ENCODE results near the gene GPAT2. TPM values are rescaled to one million over a fixed set of nuclear protein-coding genes. Genes with fewer than 3 reads are reported as not detected.
"Not testable (repeated sequence)": the region's sequence is repeated elsewhere in the genome, so short reads cannot be mapped to it uniquely, and the experiment has no call there.

Gene GPAT2
- total RNA-seq, 1 donor from 2014 or later, result 9.4 TPM

- H3K36me3 ChIP-seq; DNase-seq (ENCODE audit: low spot score in 2 of 2); H3K4me3 ChIP-seq; H3K27me3 ChIP-seq; H3K27ac ChIP-seq; H3K4me1 ChIP-seq; intact Hi-C loops (cut with DNase I); H3K9me3 ChIP-seq: not testable (repeated sequence)
Measured at GRCh38 chr2:96067098-96067660, 32.5 kb upstream of the GPAT2 start.

DNA sequence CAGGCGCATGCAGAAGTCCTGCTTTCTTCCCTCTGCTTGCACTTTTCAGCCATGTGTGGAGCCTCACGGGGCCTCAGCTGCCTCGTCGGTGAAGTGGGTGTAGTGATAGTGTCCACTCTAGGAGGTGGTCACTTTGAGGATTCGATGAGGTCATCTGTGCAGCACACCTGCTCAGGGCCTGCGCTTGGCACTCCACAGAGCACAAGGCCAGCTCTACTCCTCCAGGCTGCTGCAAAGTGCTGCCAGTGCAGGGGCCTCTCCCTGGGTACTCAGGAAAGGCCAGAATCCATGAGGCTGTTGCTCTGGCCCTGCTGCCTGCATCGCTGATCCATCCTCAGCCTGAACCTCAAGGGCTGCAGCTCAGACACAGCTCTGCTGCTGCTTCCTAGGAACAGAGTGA lies 31.8 kb upstream of the GPAT2 start:
- intact Hi-C loops (cut with DNase I), result not testable (repeated sequence)

GRCh38 chr2:96065954-96066353 lies 31.2 kb upstream of the GPAT2 start:
- intact Hi-C loops (cut with DNase I); H3K27me3 ChIP-seq; DNase-seq (ENCODE audit: low spot score in 2 of 2); H3K4me1 ChIP-seq; H3K9me3 ChIP-seq; H3K36me3 ChIP-seq; H3K4me3 ChIP-seq; H3K27ac ChIP-seq: not testable (repeated sequence)

More for the DNA sequence above, 31.8 kb upstream of the GPAT2 start:
- not testable (repeated sequence) for H3K36me3 ChIP-seq; H3K4me3 ChIP-seq; H3K27ac ChIP-seq; H3K27me3 ChIP-seq; DNase-seq (ENCODE audit: low spot score in 2 of 2); H3K4me1 ChIP-seq; H3K9me3 ChIP-seq

DNA sequence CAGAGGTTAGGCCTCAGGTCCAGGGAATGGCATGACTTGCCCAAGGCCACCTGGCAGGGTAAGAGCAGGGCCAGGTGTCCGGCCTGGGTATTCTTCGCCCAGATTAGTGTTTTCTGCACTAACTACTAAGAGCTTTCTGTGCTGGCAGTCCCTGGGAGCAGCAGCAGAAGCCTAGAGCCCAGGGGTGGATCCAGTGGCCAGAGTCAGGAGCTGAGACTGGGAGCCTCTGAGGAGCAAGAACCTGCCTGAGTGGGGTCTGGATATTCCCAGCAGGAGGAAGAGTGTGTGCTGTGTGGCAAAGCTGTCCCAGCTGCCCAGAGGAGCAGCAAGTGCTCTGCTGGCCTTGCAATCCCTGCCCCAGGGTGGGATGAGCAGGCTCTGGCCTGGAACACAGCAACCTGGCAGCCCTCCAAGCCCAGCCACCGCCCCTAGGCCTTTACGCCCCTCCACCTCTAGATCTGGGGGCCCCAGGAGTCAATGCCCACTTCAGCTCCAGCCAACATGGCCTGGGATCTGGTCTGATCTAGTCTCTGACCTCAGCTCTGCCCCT lies 30.7 kb upstream of the GPAT2 start:
- Histone ChIP-seq H3K27ac (no peak overlapping the region), H3K9me3 (no peaks in the 10 kb centered on the region), H3K4me3 (no peak overlapping the region), H3K4me1 (no peaks in the 10 kb centered on the region), H3K36me3 (no peaks in the 10 kb centered on the region), H3K27me3 (no peaks in the 10 kb centered on the region)
- TF ChIP-seq, protein P1, sequence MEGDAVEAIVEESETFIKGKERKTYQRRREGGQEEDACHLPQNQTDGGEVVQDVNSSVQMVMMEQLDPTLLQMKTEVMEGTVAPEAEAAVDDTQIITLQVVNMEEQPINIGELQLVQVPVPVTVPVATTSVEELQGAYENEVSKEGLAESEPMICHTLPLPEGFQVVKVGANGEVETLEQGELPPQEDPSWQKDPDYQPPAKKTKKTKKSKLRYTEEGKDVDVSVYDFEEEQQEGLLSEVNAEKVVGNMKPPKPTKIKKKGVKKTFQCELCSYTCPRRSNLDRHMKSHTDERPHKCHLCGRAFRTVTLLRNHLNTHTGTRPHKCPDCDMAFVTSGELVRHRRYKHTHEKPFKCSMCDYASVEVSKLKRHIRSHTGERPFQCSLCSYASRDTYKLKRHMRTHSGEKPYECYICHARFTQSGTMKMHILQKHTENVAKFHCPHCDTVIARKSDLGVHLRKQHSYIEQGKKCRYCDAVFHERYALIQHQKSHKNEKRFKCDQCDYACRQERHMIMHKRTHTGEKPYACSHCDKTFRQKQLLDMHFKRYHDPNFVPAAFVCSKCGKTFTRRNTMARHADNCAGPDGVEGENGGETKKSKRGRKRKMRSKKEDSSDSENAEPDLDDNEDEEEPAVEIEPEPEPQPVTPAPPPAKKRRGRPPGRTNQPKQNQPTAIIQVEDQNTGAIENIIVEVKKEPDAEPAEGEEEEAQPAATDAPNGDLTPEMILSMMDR (IDR thresholded peaks at IDR 0.05), result no peak
- no peak for DNase-seq (ENCODE audit: low spot score in 2 of 2)
- intact Hi-C loops (cut with DNase I), result no loop called here

DNA sequence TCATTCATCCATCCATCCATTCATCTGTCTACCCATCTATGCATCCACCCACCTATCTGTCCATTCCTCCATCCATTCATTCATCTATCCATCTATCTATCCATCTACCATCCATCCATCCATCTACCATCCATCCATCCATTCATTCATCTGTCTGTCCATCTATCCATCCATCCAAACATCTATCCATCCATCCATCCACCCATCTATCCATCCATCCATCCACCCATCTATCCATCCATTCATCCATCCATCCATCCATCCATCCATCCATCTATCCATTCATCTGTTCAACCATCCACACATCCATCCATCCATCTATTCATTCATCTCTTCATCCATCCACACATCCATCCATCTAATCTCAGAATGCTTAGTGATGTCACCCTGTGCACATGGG lies 30.0 kb upstream of the GPAT2 start:
- H3K27me3 ChIP-seq; H3K36me3 ChIP-seq; DNase-seq (ENCODE audit: low spot score in 2 of 2); H3K27ac ChIP-seq; H3K4me1 ChIP-seq; intact Hi-C loops (cut with DNase I); H3K4me3 ChIP-seq; H3K9me3 ChIP-seq: not testable (repeated sequence)

- DNase-seq (ENCODE audit: low spot score in 2 of 2); H3K27ac ChIP-seq; H3K4me1 ChIP-seq; H3K27me3 ChIP-seq; H3K4me3 ChIP-seq; H3K36me3 ChIP-seq; intact Hi-C loops (cut with DNase I); H3K9me3 ChIP-seq: not testable (repeated sequence)
Measured at GRCh38 chr2:96064047-96064675, 29.4 kb upstream of the GPAT2 start.

- H3K9me3 ChIP-seq; intact Hi-C loops (cut with DNase I); H3K36me3 ChIP-seq; DNase-seq (ENCODE audit: low spot score in 2 of 2); H3K27me3 ChIP-seq; H3K4me3 ChIP-seq; H3K27ac ChIP-seq; H3K4me1 ChIP-seq: not testable (repeated sequence)
- TF ChIP-seq, protein P1 (IDR thresholded peaks at IDR 0.05), result peak in 1 of 3 experiments; percentile 48
Measured at GRCh38 chr2:96063116-96063899, 28.6 kb upstream of the GPAT2 start.

- DNase-seq (ENCODE audit: low spot score in 2 of 2); H3K27me3 ChIP-seq; H3K4me1 ChIP-seq; H3K9me3 ChIP-seq; H3K4me3 ChIP-seq; intact Hi-C loops (cut with DNase I); H3K36me3 ChIP-seq; H3K27ac ChIP-seq: not testable (repeated sequence)
Measured at GRCh38 chr2:96062483-96062882, 27.8 kb upstream of the GPAT2 start.

DNA sequence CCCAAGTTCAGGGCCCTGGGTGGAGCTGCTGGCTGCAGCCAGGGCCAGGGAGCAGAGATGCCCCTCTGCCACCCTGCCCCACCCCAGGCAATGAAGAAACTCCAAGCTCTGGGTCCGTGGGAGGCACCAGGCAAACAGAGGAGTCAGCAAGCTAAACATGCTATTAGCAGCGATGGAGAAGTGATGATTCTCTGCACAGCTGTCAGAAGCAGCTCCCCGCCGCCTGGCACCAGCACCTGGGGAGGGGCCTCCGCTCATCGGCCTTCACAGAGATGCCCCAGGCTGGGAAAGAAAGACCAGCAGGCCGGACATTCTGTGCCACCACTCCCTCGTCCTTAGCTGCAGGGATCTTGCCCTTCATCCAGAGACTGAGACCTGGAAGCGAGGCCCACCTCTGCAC lies 27.2 kb upstream of the GPAT2 start:
- intact Hi-C loops (cut with DNase I); H3K27me3 ChIP-seq; H3K27ac ChIP-seq; H3K4me1 ChIP-seq; DNase-seq (ENCODE audit: low spot score in 2 of 2); H3K36me3 ChIP-seq; H3K4me3 ChIP-seq; H3K9me3 ChIP-seq: not testable (repeated sequence)

DNA sequence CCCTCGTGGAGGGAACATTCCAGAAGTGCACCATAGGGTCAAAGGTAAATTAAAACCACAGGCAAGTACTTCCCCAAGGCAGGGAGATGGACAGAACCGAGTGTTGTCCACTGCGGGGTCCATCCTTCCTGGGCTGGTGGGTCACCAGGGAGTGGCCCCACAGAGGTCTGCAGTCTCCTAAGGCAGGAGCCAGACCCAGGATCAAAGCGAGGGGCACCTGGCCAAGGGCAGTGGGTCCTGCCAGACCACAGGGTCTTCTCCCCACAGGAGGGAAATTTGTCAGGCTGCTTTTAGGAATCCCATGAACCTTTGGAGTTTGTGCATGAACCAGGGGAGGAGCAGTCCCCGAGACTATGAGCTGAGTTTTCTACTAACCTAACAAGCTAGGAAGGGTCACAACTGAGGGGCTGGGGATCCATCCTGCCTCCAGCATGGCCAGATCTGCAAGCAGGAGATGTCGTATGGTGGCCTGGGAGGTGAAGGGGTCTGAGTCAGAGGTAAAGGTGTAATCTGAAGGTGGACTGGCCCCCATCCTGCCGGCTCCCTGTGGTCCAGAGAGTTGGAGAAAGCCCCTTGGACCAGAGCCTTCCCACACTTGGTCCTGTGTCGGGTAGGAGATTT lies 26.6 kb upstream of the GPAT2 start:
- intact Hi-C loops (cut with DNase I); DNase-seq (ENCODE audit: low spot score in 2 of 2); H3K27me3 ChIP-seq; H3K4me1 ChIP-seq; H3K27ac ChIP-seq; H3K9me3 ChIP-seq; H3K4me3 ChIP-seq; H3K36me3 ChIP-seq: not testable (repeated sequence)

DNA sequence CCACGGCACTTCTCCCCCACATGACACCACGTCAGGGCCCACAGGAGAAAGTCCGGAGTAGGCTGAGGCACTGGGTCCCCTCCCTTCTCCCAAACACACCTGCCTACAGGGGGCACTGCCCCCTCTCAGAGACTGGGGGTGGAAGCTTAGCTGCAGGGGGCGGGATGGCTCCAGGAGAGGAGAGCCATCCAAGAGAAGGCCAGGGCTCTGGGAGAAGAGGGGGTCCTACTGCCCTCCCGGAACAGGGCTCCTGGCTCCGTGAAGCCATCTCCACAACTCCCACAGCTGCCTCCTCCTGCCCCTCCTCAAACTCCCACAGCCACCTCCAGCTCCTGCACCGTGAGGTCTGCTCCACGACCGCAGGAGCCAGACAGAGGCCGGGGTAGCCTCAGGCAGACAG lies 25.6 kb upstream of the GPAT2 start:
- H3K27ac ChIP-seq, H3K9me3 ChIP-seq: not testable (repeated sequence)

GRCh38 chr2:96059443-96059842 lies 24.7 kb upstream of the GPAT2 start:
- H3K4me1 ChIP-seq; H3K27me3 ChIP-seq; H3K36me3 ChIP-seq; H3K4me3 ChIP-seq; intact Hi-C loops (cut with DNase I); H3K27ac ChIP-seq; H3K9me3 ChIP-seq; DNase-seq (ENCODE audit: low spot score in 2 of 2): not testable (repeated sequence)

More for the DNA sequence above, 25.6 kb upstream of the GPAT2 start:
- H3K36me3 ChIP-seq; H3K4me3 ChIP-seq; DNase-seq (ENCODE audit: low spot score in 2 of 2); H3K27me3 ChIP-seq; H3K4me1 ChIP-seq; intact Hi-C loops (cut with DNase I): not testable (repeated sequence)

Measured in ascending aorta (tissue), 2 donors.